Measurements from ENCODE around the gene SOX21.
A peak's percentile ranks its signal among the peaks of the same experiment; 100 is the strongest.

Gene SOX21

GRCh38 chr13:94708031-94708859 is 4.1 kb downstream of the SOX21 start:
- no peaks in the 10 kb centered on the region for H3K4me1 ChIP-seq (ENCODE audit: insufficient read depth, insufficient read length)
- peak overlapping the region; percentile 81 for H3K9ac ChIP-seq (ENCODE audit: insufficient read length, low read depth)
- peaks cover 9% of the 10 kb centered on the region; the same call in 1 of the 2 replicates for H3K9me3 ChIP-seq (ENCODE audit: insufficient read depth, low read length)
- no peaks in the 10 kb centered on the region for H3K36me3 ChIP-seq (ENCODE audit: insufficient read depth, insufficient read length, low read length)
- TF ChIP-seq ZNF274 (IDR thresholded peaks at IDR 0.05; ENCODE audit: low read depth, low read length) (no peak), SUZ12 (IDR thresholded peaks at IDR 0.05; ENCODE audit: extremely low read depth, insufficient read depth, insufficient read length) (no peak), YY1 (IDR thresholded peaks at IDR 0.05; ENCODE audit: insufficient read depth, insufficient read length) (no peak)
- peaks cover 57% of the 10 kb centered on the region for H3K27me3 ChIP-seq (ENCODE audit: insufficient read depth, insufficient read length)
- no peak for DNase-seq (ENCODE audit: low read depth, low spot score)
- H3K4me3 ChIP-seq (ENCODE audit: insufficient read length, low read depth): peak overlapping the region; percentile 42

DNA sequence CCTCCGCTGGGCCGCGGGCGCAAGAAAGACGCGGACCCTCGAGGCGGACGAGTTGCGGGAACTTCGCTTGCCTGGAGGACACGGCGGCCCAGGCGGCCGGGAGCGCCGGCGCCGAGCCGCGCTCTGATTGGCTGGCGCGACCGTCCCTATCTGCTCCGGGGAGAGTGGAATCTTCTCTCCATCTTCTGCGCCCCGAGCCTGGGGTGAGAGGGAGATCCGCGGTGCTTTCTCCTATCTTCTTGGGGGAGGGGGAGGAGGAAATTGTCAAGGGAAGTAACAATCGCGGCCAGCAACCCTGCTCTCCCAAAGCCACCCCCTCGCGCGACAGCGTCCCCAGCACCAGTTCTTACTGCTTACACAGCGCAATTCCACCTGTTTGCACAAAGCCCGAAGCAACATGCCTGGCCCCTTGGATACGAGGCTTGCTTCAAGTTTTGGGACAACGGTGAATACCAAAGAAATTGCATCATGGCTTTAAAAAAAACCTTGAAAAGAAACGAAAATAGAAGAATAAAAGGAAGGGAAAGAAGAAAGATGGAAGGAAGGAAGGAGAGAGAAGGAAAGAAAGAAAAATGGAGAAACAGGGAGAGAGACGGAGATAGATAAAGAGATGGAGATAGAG is 4.8 kb downstream of the SOX21 start:
- no peak for TF ChIP-seq ZNF274 (IDR thresholded peaks at IDR 0.05; ENCODE audit: low read depth, low read length)
- TF ChIP-seq SUZ12 (IDR thresholded peaks at IDR 0.05; ENCODE audit: extremely low read depth, insufficient read depth, insufficient read length): no peak
- TF ChIP-seq YY1 (IDR thresholded peaks at IDR 0.05; ENCODE audit: insufficient read depth, insufficient read length): no peak
- peaks cover 51% of the 10 kb centered on the region for H3K27me3 ChIP-seq (ENCODE audit: insufficient read depth, insufficient read length)
- DNase-seq (ENCODE audit: low read depth, low spot score): no peak
- H3K4me3 ChIP-seq (ENCODE audit: insufficient read length, low read depth): peak overlapping the region; percentile 42
- H3K9ac ChIP-seq (ENCODE audit: insufficient read length, low read depth): peak overlapping the region; percentile 81
- peaks cover 11% of the 10 kb centered on the region; the same call in 1 of the 2 replicates for H3K9me3 ChIP-seq (ENCODE audit: insufficient read depth, low read length)
- H3K4me1 ChIP-seq (ENCODE audit: insufficient read depth, insufficient read length): no peaks in the 10 kb centered on the region
- no peaks in the 10 kb centered on the region for H3K36me3 ChIP-seq (ENCODE audit: insufficient read depth, insufficient read length, low read length)

DNA sequence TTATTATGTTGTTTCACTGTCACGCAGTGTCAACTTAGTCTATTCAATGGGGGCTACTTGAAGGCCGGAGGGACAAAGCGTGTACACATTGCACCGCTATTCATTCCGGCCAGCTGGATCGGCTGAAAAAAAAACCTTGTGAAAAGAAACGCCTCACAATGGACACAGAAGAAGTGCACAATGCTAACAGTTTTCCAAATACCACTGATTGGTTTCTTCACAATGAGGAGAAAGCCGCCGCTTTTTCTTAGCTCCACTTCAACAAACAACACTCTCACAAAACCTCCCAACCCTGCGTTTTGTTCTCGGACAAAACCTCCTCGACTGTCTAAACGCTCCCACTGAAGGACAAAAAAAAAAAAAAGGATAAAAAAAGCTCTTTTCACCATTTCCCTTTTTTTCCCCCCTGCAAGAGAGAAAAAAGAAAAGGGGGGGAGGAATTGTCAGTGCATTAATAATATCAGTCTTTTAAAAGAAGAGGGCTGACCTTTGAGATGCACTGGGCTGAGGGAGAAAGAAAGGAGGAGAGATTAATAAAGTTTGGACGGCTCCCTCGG is 5.4 kb downstream of the SOX21 start:
- DNase-seq (ENCODE audit: low read depth, low spot score): no peak
- peaks cover 45% of the 10 kb centered on the region for H3K27me3 ChIP-seq (ENCODE audit: insufficient read depth, insufficient read length)
- peaks cover 11% of the 10 kb centered on the region; the same call in 1 of the 2 replicates for H3K9me3 ChIP-seq (ENCODE audit: insufficient read depth, low read length)
- H3K36me3 ChIP-seq (ENCODE audit: insufficient read depth, insufficient read length, low read length): no peaks in the 10 kb centered on the region
- H3K4me1 ChIP-seq (ENCODE audit: insufficient read depth, insufficient read length): no peaks in the 10 kb centered on the region
- peak overlapping the region; percentile 64 for H3K9ac ChIP-seq (ENCODE audit: insufficient read length, low read depth)
- TF ChIP-seq SUZ12 (IDR thresholded peaks at IDR 0.05; ENCODE audit: extremely low read depth, insufficient read depth, insufficient read length): no peak
- H3K4me3 ChIP-seq (ENCODE audit: insufficient read length, low read depth): peak overlapping the region; percentile 42

- H3K27me3 ChIP-seq (ENCODE audit: insufficient read depth, insufficient read length): peaks cover 40% of the 10 kb centered on the region
- H3K4me1 ChIP-seq (ENCODE audit: insufficient read depth, insufficient read length): no peaks in the 10 kb centered on the region
- H3K36me3 ChIP-seq (ENCODE audit: insufficient read depth, insufficient read length, low read length): no peaks in the 10 kb centered on the region
- DNase-seq (ENCODE audit: low read depth, low spot score): no peak
- TF ChIP-seq YY1 (IDR thresholded peaks at IDR 0.05; ENCODE audit: insufficient read depth, insufficient read length): no peak
- peaks cover 11% of the 10 kb centered on the region; the same call in 1 of the 2 replicates for H3K9me3 ChIP-seq (ENCODE audit: insufficient read depth, low read length)
- no peak overlapping the region for H3K4me3 ChIP-seq (ENCODE audit: insufficient read length, low read depth)
- H3K9ac ChIP-seq (ENCODE audit: insufficient read length, low read depth): no peak overlapping the region
These were observed 6.1 kb downstream of the SOX21 start for GRCh38 chr13:94706101-94706842.

GRCh38 chr13:94705081-94706030 is 7.0 kb downstream of the SOX21 start:
- H3K27me3 ChIP-seq (ENCODE audit: insufficient read depth, insufficient read length): peaks cover 35% of the 10 kb centered on the region
- no peak overlapping the region for H3K4me3 ChIP-seq (ENCODE audit: insufficient read length, low read depth)
- no peak for DNase-seq (ENCODE audit: low read depth, low spot score)

DNA sequence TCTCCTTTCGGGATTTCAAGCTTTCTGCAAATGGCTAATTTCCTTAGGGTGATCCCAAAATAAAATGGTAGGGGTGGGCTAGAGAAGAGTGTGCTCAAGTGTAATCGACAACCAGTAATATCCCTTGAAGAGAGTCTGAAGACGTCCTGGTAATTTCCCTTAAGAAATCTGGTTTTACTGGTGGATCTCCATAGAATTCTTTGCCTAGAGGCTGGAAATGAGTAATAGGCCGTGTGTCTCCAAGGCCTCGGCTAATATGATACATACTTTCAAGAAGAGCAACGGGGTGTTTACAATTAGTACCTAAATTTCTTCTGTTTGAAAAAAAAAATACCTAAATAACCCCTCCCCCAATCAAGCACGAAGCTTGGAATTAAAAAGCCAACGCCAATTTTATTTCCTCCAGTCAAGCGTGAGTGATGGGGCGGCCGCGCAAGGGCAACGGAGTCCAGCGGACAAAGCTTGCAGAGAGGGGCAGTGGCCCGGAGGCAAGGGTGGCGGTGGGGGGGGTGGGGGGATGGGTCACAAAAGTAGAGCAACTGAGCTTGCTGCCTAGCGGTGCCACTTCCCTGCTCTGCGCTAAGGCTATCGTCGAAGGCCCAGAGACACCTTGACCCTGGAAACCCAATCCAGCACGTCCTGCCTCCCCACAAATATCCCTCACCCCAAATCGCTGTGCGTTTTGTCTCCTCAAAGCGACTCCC is 7.8 kb downstream of the SOX21 start:
- Histone ChIP-seq H3K4me1 (ENCODE audit: insufficient read depth, insufficient read length) (no peaks in the 10 kb centered on the region), H3K36me3 (ENCODE audit: insufficient read depth, insufficient read length, low read length) (no peaks in the 10 kb centered on the region), H3K9me3 (ENCODE audit: insufficient read depth, low read length) (peaks cover 11% of the 10 kb centered on the region; the same call in 1 of the 2 replicates), H3K9ac (ENCODE audit: insufficient read length, low read depth) (no peak overlapping the region), H3K27me3 (ENCODE audit: insufficient read depth, insufficient read length) (peaks cover 29% of the 10 kb centered on the region), H3K4me3 (ENCODE audit: insufficient read length, low read depth) (no peak overlapping the region)
- TF ChIP-seq ZNF274 (IDR thresholded peaks at IDR 0.05; ENCODE audit: low read depth, low read length) (no peak), SUZ12 (IDR thresholded peaks at IDR 0.05; ENCODE audit: extremely low read depth, insufficient read depth, insufficient read length) (no peak), YY1 (IDR thresholded peaks at IDR 0.05; ENCODE audit: insufficient read depth, insufficient read length) (no peak)
- DNase-seq (ENCODE audit: low read depth, low spot score): no peak

More at GRCh38 chr13:94705081-94706030, 7.0 kb downstream of the SOX21 start:
- TF ChIP-seq YY1 (IDR thresholded peaks at IDR 0.05; ENCODE audit: insufficient read depth, insufficient read length) (no peak), SUZ12 (IDR thresholded peaks at IDR 0.05; ENCODE audit: extremely low read depth, insufficient read depth, insufficient read length) (no peak), ZNF274 (IDR thresholded peaks at IDR 0.05; ENCODE audit: low read depth, low read length) (no peak)
- H3K9ac ChIP-seq (ENCODE audit: insufficient read length, low read depth): no peak overlapping the region
- H3K36me3 ChIP-seq (ENCODE audit: insufficient read depth, insufficient read length, low read length): no peaks in the 10 kb centered on the region
- H3K9me3 ChIP-seq (ENCODE audit: insufficient read depth, low read length): peaks cover 11% of the 10 kb centered on the region; the same call in 1 of the 2 replicates
- no peaks in the 10 kb centered on the region for H3K4me1 ChIP-seq (ENCODE audit: insufficient read depth, insufficient read length)
